Fibroblast of pulmonary artery (primary cell): Measurements from ENCODE around the gene CDK14.

ENCODE experiments used
- DNase-seq: peaks from one replicate; pipeline ENCODE4 v3.0.0-alpha.2; 2010; ENCODE audit warnings: low read depth
- H3K4me3 ChIP-seq: replicated peaks from 2 replicates; pipeline ENCODE4 v1.5.1; 2011; ENCODE audit warnings: low read depth, mild to moderate bottlenecking, control low read depth, low read length, moderate library complexity
- TF ChIP-seq, protein P1 (sequence below): IDR thresholded peaks from 2 replicates; pipeline ENCODE4 v1.5.1; 2011; ENCODE audit warnings: mild to moderate bottlenecking, control low read depth, low read length, inconsistent platforms; ENCODE audit errors: missing control alignments

CDK14 gene

DNA sequence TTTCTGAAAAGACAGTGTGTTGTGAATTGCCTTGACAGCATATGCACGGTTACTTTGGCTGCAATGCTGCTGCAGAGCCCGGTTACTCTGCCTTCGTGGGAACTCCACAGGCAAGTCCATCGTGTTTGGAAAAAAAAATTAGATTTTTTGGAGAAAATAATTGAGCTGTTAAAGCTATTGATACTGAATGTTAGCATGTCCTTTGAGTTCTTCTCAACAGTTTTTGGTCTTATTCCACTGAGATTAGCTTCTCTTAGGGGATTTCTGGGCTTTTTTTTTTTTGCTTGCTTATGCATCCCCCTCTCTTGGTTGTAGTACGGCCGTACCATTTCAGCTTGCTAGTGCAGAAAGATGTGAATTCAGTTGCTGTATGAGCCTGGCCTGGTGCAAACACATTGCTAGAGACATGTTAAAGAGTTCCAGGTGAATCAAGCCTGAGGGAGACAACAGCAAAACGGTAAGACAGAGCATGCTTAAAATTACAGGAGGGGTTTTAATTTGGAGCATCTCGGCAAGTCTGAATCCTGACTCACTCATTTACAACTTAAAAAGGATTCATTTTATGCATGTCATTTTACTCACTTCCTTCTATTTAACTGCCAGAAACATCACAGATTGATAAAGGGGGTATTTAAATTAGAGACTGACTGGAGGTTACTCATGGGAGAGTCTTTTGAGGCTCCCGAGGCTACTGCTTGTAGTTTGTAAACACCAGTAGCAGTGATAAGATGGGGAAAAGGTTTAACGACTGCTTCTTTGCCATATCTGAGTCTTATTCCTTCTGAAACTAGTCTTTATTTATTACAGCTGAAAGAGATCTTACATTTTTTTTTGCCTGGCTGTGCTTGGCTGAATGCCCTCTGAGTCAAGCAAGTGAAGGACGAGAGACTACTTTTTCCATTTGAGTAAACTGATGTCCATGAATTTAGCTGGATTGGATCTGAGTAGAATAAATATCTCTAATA is 113.7 kb downstream of the CDK14 start:
- H3K4me3 ChIP-seq: peak overlapping the region; percentile 21

DNA sequence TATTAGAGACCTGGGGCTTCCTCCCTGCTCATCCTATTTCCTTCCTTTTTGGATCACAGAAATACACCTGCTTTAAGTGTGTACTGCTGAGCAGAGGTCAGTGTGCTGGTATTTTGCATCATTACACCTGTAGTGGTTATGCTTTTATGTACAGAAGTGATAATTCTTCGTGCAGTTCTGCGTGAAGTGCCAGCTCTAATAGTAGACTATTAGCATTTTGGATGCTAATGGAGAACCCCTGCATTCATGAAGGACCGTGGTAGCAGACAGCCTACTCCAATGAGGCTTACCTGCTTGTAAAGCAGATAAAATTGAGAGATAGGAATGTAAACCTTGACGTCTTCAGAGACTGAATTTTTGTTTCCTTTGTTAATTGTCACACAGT is 114.3 kb downstream of the CDK14 start:
- DNase-seq: no peak
- no peak overlapping the region for H3K4me3 ChIP-seq
- TF ChIP-seq, protein P1, sequence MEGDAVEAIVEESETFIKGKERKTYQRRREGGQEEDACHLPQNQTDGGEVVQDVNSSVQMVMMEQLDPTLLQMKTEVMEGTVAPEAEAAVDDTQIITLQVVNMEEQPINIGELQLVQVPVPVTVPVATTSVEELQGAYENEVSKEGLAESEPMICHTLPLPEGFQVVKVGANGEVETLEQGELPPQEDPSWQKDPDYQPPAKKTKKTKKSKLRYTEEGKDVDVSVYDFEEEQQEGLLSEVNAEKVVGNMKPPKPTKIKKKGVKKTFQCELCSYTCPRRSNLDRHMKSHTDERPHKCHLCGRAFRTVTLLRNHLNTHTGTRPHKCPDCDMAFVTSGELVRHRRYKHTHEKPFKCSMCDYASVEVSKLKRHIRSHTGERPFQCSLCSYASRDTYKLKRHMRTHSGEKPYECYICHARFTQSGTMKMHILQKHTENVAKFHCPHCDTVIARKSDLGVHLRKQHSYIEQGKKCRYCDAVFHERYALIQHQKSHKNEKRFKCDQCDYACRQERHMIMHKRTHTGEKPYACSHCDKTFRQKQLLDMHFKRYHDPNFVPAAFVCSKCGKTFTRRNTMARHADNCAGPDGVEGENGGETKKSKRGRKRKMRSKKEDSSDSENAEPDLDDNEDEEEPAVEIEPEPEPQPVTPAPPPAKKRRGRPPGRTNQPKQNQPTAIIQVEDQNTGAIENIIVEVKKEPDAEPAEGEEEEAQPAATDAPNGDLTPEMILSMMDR: no peak

More for the DNA sequence above, 113.7 kb downstream of the CDK14 start:
- TF ChIP-seq, protein P1: no peak
- peak; percentile 55 for DNase-seq

DNA sequence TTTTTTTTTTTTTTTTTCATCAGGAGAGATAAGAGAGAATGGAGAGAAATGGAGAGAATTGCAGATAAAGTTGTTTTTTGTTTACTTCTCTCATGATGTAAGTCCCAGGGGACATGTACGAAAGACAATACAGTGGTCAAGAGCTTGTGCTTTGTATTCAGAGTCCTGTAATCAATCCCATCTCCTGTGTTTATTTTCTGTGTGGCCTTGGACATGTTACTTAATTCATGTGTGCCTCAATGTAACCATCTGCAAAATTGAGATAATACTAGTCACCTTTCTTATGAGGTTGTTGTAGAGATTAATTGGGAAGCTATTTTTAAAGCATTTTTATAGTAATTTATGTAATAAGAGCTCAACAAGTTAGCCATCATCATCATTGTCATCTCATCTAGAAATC is 117.5 kb downstream of the CDK14 start:
- TF ChIP-seq, protein P1: no peak
- no peak overlapping the region for H3K4me3 ChIP-seq
- DNase-seq: peak; percentile 24

DNA sequence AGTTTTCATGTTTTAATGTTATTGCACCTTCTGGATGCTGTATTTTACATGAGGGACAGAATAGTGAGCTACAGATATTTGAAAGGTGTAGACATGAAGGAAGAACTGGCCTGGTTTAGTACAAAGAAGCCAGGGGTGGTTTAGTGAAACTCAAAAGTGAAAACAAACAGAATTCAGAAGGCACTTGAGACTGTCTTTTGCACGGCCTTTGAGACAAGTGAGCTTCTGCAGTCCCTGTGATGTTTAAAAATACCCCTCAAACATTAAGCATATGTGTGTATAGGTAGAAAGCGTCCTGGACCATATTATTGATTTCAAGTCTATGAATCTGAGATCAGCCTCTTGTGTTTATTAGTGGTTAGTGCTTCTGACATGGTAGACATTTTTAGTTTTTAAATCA is 118.9 kb downstream of the CDK14 start:
- TF ChIP-seq, protein P1: no peak
- DNase-seq: no peak
- no peak overlapping the region for H3K4me3 ChIP-seq

DNA sequence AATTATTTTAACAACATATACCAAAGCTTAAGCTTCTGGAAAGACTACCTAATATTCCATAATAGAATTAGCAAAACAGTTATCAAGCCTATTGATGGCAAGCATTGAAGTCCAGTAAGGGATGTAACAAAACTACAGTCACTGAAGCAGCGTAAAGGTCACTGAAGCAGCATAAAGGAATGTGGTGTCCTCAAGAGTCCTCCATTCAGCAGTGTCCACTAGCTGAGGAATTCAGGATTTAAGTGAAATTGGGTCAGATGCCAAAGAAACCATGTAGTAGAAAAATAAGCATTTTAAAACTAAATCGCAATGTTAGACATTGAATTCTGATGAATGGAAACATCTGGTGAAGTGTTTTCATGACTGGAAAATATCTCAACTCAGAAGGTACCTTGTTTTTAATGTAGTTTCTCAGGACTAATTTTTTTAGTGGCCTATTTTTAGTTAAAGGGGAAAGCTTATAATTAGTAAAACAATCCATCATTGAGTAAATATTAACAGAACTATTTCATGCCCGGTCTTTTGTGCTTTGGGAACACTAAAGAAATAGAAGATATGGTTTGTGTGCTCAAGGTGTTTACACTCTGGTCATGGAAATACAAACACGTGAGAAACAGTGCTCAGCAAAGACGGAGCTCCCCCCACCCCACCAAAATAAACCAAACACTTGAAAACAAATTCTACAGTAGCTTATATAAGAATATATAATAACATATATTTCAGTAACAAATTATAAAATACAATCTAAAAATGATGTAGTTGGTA is 121.4 kb downstream of the CDK14 start:
- H3K4me3 ChIP-seq: no peak overlapping the region
- TF ChIP-seq, protein P1: no peak
- DNase-seq: peak; percentile 55

DNA sequence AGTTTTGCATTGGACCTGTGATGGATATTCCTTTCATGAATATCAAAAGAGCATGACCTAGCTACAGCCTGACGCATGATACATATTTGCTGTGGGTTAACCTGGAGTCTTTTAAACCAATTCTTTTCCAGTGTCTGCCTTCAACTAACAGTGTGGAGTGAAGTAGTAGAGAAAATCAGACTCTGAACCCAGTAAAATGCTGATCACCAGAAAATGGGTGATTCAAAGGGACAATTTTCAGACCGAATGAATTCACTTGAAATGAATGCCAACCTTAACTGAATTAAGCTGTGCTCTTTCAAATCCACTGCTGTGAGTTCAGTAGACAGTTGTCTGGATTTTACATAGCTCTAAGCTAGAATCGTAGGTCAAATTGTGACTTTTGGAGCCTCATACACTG is 123.0 kb downstream of the CDK14 start:
- no peak for DNase-seq
- H3K4me3 ChIP-seq: no peak overlapping the region
- TF ChIP-seq, protein P1: no peak
